ENCODE data around the gene TBXAS1.

The TBXAS1 gene

GRCh38 chr7:139867847-139868246, 38.8 kb downstream of the TBXAS1 start:
- no peak for DNase-seq (ENCODE audit: low spot score)
- no peak for TF ChIP-seq CTCF (IDR thresholded peaks at IDR 0.05)
- H3K27ac ChIP-seq: no peak overlapping the region
- no peak overlapping the region for H3K4me3 ChIP-seq

- no peak overlapping the region for H3K27ac ChIP-seq
- TF ChIP-seq CTCF (IDR thresholded peaks at IDR 0.05): no peak
- H3K4me3 ChIP-seq: no peak overlapping the region
- peak; percentile 3 for DNase-seq (ENCODE audit: low spot score)
Observed at GRCh38 chr7:139869886-139870285, 40.8 kb downstream of the TBXAS1 start.

- H3K27ac ChIP-seq: no peak overlapping the region
- H3K4me3 ChIP-seq: no peak overlapping the region
- no peak for TF ChIP-seq CTCF (IDR thresholded peaks at IDR 0.05)
- DNase-seq (ENCODE audit: low spot score): peak; percentile 9
Observed at GRCh38 chr7:139870380-139870779, 41.3 kb downstream of the TBXAS1 start.

- Histone ChIP-seq H3K27ac (no peak overlapping the region), H3K4me3 (no peak overlapping the region)
- peak; percentile 47 for DNase-seq (ENCODE audit: low spot score)
- no peak for TF ChIP-seq CTCF (IDR thresholded peaks at IDR 0.05)
Observed at GRCh38 chr7:139871331-139871730, 42.3 kb downstream of the TBXAS1 start.

GRCh38 chr7:139871820-139872219, 42.8 kb downstream of the TBXAS1 start:
- no peak for DNase-seq (ENCODE audit: low spot score)
- no peak for TF ChIP-seq CTCF (IDR thresholded peaks at IDR 0.05)
- H3K4me3 ChIP-seq: no peak overlapping the region
- no peak overlapping the region for H3K27ac ChIP-seq

GRCh38 chr7:139873593-139874301, 44.7 kb downstream of the TBXAS1 start:
- H3K4me3 ChIP-seq: no peak overlapping the region
- no peak for TF ChIP-seq CTCF (IDR thresholded peaks at IDR 0.05)
- peak; percentile 31 for DNase-seq (ENCODE audit: low spot score)
- no peak overlapping the region for H3K27ac ChIP-seq

- no peak overlapping the region for H3K27ac ChIP-seq
- no peak overlapping the region for H3K4me3 ChIP-seq
- TF ChIP-seq CTCF (IDR thresholded peaks at IDR 0.05): no peak
- no peak for DNase-seq (ENCODE audit: low spot score)
Observed at GRCh38 chr7:139874302-139874629, 45.2 kb downstream of the TBXAS1 start.

All from coronary artery (tissue), 2 donors.